Measurements from ENCODE around the gene ISLR2.
"Not testable (repeated sequence)": the region's sequence is repeated elsewhere in the genome, so short reads cannot be mapped to it uniquely, and the experiment has no call there.

DNA sequence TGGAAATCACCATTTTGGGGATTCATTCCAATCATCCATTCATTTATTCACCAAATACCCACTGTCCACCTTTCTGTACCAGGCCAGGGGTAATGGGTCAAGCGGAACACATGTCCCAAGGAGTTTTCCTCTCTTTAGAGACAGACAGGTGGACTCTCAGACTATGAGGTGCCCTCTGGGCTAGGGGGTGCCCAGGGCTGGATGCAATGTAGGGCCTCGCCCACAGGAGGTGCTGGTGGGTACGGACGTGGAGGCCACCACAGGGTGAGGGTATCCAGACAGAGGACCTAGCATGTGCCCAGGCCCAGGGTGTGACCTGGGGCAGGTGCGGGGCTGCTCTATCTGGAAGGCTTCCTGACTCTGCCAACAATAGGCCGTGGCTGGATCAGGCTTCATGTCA, 21.8 kb upstream of the ISLR2 start:
- TF ChIP-seq, protein P1, sequence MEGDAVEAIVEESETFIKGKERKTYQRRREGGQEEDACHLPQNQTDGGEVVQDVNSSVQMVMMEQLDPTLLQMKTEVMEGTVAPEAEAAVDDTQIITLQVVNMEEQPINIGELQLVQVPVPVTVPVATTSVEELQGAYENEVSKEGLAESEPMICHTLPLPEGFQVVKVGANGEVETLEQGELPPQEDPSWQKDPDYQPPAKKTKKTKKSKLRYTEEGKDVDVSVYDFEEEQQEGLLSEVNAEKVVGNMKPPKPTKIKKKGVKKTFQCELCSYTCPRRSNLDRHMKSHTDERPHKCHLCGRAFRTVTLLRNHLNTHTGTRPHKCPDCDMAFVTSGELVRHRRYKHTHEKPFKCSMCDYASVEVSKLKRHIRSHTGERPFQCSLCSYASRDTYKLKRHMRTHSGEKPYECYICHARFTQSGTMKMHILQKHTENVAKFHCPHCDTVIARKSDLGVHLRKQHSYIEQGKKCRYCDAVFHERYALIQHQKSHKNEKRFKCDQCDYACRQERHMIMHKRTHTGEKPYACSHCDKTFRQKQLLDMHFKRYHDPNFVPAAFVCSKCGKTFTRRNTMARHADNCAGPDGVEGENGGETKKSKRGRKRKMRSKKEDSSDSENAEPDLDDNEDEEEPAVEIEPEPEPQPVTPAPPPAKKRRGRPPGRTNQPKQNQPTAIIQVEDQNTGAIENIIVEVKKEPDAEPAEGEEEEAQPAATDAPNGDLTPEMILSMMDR (IDR thresholded peaks at IDR 0.05): not testable (repeated sequence)
- TF ChIP-seq POLR2A, POLR2AphosphoS5 (IDR thresholded peaks at IDR 0.05): not testable (repeated sequence)
